Suppressor macrophage (primary cell): ENCODE data around the gene CCDC78.

Experiments
- DNase-seq, 4 experiments: peaks; one replicate each; pipeline ENCODE4 v3.0.0-alpha.2; 2020 to 2022
- total RNA-seq, 17 experiments: gene quantifications; one replicate each; lab custom pipeline; 2026; ENCODE audit warnings: mixed read lengths in 6 of 17, inconsistent platforms in 3 of 17; lab: John Stamatoyannopoulos, UW

Gene CCDC78
- 0.28 to 3.2 (median 1.3) reads per million in 17 experiments for total RNA-seq

DNA sequence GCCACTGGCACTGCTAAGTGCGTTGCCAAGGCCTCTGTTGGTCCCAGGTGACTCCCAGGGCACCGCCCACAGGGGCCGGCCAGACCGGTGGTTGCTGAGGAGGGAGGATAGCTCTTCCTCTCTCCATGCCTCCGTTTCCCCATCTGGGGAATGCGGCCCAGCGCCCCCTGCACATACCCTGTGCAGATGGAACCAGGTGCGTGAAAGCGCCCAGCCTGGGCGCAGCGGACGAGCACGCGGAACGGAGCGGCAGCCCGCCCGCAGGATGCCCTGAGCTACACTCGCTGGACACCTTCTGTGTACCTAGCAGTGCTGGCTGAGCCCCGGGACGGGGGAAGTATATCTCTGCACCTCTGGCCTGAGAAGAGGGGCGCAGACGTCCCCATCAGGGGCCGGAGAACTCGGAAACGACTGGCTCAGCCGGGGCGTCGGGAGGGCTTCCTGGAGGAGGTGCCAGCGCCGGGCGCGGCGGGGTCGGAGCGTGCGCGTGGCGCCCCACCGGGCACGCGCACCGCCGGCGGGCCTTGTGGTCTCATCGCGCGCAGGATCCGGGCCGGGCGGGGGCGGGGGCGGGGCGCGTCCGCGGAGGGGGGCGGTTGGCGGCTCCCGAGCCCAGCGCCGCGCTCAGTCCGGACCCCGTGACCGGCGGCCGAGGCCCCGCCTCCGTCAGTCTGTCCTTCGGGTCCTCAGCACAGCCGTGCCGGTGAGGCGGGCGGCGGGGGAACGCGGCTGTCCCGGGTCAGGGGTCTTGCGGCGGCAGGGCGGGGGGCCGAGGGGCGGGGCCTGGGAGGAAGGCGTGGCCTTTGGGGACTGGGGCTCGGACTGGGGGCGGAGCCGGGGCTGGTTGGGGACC is at the start of gene CCDC78, which contains the start of gene HAGHL:
TSS of gene CCDC78 (minus strand) at position 6 of the 853 bp plus-strand sequence. CDS start 76 bp downstream, outside the sequence.
TSS of gene HAGHL (plus strand) at position 669 of the 853 bp plus-strand sequence. CDS start 404 bp downstream, outside the sequence.
- DNase-seq = peak; percentile 59 to 88 (median 74)

- DNase-seq = no peak
Observed at GRCh38 chr16:775236-775796, 49.1 kb upstream of the CCDC78 start.

- no peak for DNase-seq
Observed at GRCh38 chr16:774086-775001, 48.1 kb upstream of the CCDC78 start.

- no peak for DNase-seq
Observed at GRCh38 chr16:772959-773358, 46.7 kb upstream of the CCDC78 start.

DNA sequence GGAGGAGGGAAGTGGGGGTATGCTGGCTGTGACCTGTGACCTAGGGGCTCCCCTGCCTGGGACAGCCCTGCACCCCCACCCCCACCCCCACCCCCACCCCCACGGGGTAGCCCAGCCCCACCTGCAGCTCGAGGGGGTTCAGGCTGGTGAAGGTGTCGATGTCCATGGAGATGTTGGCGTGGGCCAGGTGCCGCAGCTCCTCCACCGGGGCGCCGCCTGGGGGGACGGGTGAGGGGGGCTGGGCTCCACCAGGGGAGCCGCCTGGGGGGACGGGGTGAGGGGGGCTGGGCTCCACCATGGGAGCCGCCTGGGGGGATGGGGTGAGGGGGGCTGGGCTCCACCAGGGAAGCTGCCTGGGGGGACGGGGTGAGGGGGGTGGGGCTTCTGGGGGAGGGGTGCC is 44.2 kb upstream of the CCDC78 start:
- no peak for DNase-seq

- no peak for DNase-seq
Observed at GRCh38 chr16:769934-770333, 43.7 kb upstream of the CCDC78 start.

GRCh38 chr16:769184-769784 is 43.0 kb upstream of the CCDC78 start:
- no peak for DNase-seq

- DNase-seq = no peak
Observed at GRCh38 chr16:768428-768827, 42.2 kb upstream of the CCDC78 start.

DNA sequence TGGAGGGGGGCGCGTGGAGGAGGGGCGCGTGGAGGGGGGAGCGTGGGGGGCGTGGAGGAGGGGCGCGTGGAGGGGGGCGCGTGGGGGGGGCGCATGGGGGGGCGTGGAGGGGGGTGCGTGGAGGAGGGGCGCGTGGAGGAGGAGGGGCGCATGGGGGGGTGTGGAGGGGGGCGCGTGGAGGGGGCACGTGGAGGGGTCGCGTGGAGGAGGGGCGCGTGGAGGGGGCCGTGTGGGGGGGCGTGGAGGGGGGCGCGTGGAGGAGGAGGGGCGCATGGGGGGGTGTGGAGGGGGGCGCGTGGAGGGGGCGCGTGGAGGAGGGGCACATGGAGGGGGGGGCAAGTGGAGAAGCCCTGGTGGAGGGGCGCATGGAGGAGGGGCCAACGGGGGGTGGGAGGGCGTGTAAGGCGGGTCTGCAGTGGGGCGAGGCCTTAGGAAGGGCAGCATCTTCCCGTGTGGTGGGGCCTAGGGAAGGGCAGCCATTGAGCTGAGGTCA is 41.5 kb upstream of the CCDC78 start:
- DNase-seq = no peak

GRCh38 chr16:766820-767640 is 40.8 kb upstream of the CCDC78 start:
- no peak for DNase-seq

DNA sequence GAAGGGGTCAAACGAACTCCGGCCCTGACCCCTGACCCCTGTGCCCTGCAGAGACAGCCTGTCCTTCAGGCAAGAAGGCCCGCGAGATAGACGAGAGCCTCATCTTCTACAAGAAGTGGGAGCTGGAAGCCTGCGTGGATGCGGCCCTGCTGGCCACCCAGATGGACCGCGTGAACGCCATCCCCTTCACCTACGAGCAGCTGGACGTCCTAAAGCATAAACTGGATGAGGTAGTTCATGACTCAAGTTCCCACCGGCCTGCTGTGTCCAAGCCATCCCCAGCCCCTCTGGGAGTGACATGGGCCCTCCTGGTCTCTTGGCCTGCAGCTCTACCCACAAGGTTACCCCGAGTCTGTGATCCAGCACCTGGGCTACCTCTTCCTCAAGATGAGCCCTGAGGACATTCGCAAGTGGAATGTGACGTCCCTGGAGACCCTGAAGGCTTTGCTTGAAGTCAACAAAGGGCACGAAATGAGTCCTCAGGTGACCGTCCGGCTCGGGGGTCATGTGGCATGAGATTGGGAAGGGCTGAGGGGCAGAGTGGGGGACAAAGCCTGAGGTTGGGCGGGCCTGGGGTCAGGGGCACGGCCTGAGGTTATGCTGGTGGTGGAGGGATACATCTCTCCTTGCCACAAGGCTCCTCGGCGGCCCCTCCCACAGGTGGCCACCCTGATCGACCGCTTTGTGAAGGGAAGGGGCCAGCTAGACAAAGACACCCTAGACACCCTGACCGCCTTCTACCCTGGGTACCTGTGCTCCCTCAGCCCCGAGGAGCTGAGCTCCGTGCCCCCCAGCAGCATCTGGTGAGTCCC is 40.0 kb upstream of the CCDC78 start:
- DNase-seq = no peak

DNA sequence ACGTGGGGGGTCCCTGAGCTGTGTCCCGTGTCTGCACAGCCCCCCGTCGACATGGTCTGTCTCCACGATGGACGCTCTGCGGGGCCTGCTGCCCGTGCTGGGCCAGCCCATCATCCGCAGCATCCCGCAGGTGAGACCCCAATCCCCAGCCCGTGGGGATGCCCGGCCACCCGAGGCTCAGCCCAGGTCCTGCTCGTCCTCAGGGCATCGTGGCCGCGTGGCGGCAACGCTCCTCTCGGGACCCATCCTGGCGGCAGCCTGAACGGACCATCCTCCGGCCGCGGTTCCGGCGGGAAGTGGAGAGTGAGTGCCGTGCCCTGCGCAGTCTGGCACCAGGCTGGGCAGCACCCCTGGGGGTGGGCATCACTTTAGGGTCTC is 39.2 kb upstream of the CCDC78 start:
- no peak for DNase-seq

GRCh38 chr16:764848-765487 is 38.7 kb upstream of the CCDC78 start:
- no peak for DNase-seq

DNA sequence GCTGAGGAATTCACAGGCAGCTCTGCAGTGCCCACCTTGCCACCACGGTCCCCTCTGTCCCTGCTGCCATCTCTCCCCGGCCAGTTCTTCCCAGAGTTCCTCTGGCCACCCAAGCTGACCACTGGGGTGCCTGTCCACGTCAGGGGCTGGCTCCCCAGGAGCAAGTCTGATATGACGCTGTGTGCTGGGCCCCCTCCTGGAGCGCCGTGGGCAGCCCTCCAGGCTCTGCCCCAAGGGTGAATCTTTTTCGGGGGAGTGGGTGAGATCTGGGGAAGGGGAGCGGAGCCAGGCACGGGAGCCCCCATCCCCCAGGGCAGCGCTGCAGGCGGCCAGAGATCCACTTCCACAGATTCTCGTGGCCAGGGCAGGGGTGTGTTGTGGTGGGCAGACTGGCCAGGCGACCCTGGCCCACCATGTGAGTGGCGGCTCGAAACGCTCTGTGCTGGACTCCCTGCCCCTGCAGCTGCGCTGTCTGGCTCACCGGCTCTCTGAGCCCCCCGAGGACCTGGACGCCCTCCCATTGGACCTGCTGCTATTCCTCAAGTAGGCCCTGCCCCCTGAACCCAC is 38.0 kb upstream of the CCDC78 start:
- no peak for DNase-seq

- no peak for DNase-seq
Observed at GRCh38 chr16:763369-764183, 37.3 kb upstream of the CCDC78 start.

DNA sequence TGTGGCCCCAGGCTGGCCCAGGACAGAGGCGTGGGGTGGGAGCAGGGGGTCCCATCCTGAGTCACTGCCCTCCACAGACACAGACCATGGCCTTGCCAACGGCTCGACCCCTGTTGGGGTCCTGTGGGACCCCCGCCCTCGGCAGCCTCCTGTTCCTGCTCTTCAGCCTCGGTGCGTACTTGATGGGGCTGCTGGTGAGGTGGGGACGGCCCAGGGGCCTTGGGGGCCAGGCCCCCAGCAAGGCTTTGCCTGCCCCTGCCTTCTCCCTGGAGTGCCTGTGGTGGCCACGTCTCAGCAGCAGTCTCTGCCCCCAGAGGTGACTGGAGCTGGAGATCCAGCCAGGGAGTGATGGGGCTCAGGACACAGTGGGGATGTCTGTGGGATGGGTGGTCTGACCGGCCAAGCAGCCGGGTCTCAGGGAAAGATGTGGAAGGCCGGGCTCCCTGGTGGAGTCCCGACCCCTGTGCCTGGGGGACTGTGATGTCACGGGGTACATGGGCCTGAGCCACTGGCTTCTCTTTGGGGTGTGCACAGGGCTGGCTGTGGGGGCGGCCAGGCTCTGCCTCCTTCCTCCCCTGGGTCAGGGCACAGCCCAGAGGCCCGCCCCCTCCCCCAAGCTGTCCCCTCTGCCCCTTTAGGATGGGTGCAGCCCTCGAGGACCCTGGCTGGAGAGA is 36.5 kb upstream of the CCDC78 start:
- DNase-seq = no peak

DNA sequence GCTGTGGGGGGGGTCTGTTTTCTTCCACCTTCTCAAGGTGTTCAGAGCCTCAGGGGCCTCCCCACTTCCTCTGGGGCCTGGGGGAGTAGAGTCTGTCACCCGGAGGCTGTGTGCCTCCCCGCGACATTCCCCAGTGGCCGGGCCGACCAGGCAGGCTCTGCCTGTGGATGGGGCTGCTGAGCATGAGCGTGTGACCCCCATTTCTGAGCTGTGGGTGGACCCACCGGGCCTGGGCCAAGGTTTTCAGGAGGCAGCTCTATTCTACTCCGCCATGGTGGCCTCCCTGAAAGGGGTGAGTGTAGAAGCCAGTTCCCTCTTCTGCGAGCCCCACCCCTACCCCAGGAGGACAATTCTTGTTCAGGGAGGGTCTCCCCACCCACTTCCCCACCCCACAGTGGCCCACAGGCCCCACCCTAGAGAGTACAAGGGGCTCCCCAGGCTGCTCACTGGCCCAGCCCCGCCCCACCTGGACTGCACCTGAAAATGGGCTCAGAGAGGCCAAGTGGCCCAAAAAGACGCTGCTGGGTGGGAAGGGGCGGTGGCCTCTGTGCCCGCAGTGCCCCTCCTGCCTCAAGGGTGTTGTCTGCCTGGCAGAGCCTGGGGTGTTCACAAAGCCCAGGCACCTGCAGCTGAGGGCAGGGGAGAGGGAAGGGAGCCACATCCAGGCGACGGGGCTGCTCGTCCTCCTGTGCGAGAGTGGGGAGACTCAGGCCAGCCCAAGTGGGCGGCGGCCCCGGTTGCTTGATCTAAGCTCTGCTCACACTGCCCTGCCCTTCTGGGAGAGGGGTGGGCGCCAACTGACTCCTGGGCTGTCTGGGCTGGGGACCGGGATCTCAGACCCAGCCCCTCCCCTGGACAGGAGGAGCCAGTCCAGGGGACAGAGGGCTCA is 35.6 kb upstream of the CCDC78 start:
- no peak for DNase-seq
